GM23248 (cell line): ENCODE measurements around the gene TBC1D1. TPM values are rescaled to one million over a fixed set of nuclear protein-coding genes. Genes with fewer than 3 reads are reported as not detected.
A peak's percentile ranks its signal among the peaks of the same experiment; 100 is the strongest.

ENCODE experiments used
- DNase-seq: peaks from one replicate; pipeline ENCODE4 v3.0.0-alpha.2; 2015
- H2AFZ ChIP-seq: fragments of 200-600 bp; sonication (generic); 2 replicates; pipeline ENCODE4 v1.6.1; 2016; ENCODE audit warnings: antibody characterized with exemption
- H3F3A ChIP-seq: fragments of 200-600 bp; sonication (generic); 2 replicates; pipeline ENCODE4 v1.6.1; 2016; ENCODE audit warnings: mild to moderate bottlenecking, antibody characterized with exemption, mixed run types; ENCODE audit not compliant: insufficient read depth
- H3K27ac ChIP-seq: fragments of 200-600 bp; sonication (generic); 2 replicates; pipeline ENCODE4 v1.5.1; 2016; ENCODE audit warnings: mild to moderate bottlenecking
- H3K27me3 ChIP-seq: fragments of 200-600 bp; sonication (generic); replicated peaks from 2 replicates; pipeline ENCODE4 v1.6.1; 2016; ENCODE audit warnings: mild to moderate bottlenecking; ENCODE audit not compliant: insufficient read depth
- H3K36me3 ChIP-seq: fragments of 200-600 bp; sonication (generic); 2 replicates; pipeline ENCODE4 v1.6.1; 2016; ENCODE audit warnings: low read depth, mild to moderate bottlenecking
- H3K4me1 ChIP-seq: fragments of 200-600 bp; sonication (generic); 2 replicates; pipeline ENCODE4 v1.6.1; 2016; ENCODE audit warnings: mild to moderate bottlenecking; ENCODE audit not compliant: insufficient read depth
- H3K4me2 ChIP-seq: fragments of 200-600 bp; sonication (generic); one replicate; pipeline ENCODE4 v1.6.1; 2016; ENCODE audit warnings: mild to moderate bottlenecking; ENCODE audit not compliant: unreplicated experiment
- H3K4me3 ChIP-seq: fragments of 200-600 bp; sonication (generic); 2 replicates; pipeline ENCODE4 v1.5.1; 2016; ENCODE audit warnings: mild to moderate bottlenecking
- H3K79me2 ChIP-seq: fragments of 200-600 bp; sonication (generic); 2 replicates; pipeline ENCODE4 v1.6.1; 2016; ENCODE audit warnings: mild to moderate bottlenecking; ENCODE audit not compliant: insufficient read depth
- H3K9ac ChIP-seq: fragments of 200-600 bp; sonication (generic); 2 replicates; pipeline ENCODE4 v1.6.1; 2016; ENCODE audit warnings: mild to moderate bottlenecking
- H3K9me2 ChIP-seq: fragments of 200-600 bp; sonication (generic); 2 replicates; pipeline ENCODE4 v1.6.1; 2016; ENCODE audit warnings: mixed run types, mild to moderate bottlenecking, moderate library complexity; ENCODE audit not compliant: insufficient read depth
- H3K9me3 ChIP-seq: fragments of 200-600 bp; sonication (generic); one replicate; pipeline ENCODE4 v1.6.1; 2017; ENCODE audit warnings: low read depth
- H4K20me1 ChIP-seq: fragments of 200-600 bp; sonication (generic); 2 replicates; pipeline ENCODE4 v1.6.0; 2016; ENCODE audit not compliant: insufficient read depth
- EZH2 ChIP-seq: fragments of 200-600 bp; sonication (generic); IDR thresholded peaks from 2 replicates; pipeline ENCODE4 v1.6.1; 2018; ENCODE audit warnings: antibody characterized with exemption, mild to moderate bottlenecking; ENCODE audit not compliant: insufficient read depth, poor library complexity, severe bottlenecking
- EZH2phosphoT487 ChIP-seq: fragments of 200-600 bp; sonication (generic); IDR thresholded peaks from 2 replicates; pipeline ENCODE4 v1.6.1; 2018; ENCODE audit warnings: antibody characterized with exemption, moderate library complexity, mild to moderate bottlenecking, low read depth; ENCODE audit not compliant: insufficient read depth
- WGBS, 2 experiments: methylation state at CpG; one replicate each; pipeline ENCODE4 v1.1.6; 2015 to 2017; ENCODE audit warnings: low lambda C conversion rate in 2 of 2, low coverage in 1 of 2; ENCODE audit errors: missing lambda C conversion rate in 2 of 2; 5-methylcytosine and 5-hydroxymethylcytosine counted together
- in situ Hi-C: fragments of 300-500 bp; cut with MboI; formaldehyde crosslinking; loops from 2 replicates; pipeline ENCODE4 v1.15.0; 2020
- polyA plus RNA-seq: library from polyadenylated mRNA; unstranded; fragments of >200 nt; fragmentation: Nextera tagmentation; extraction: Ambion mirVana; gene quantifications from 2 replicates; pipeline ENCODE4 v1.2.1, GENCODE V29; 2016
- total RNA-seq: library from RNA; depleted of rRNA; stranded (reverse); fragments of >200 nt; shearing (Covaris generic); gene quantifications from 2 replicates; pipeline ENCODE4 v1.2.3, GENCODE V29; 2014

Gene TBC1D1
- total and polyA plus RNA-seq, 2 experiments from 2014 or later: 12.4 to 34.6 TPM

GRCh38 chr4:38163216-38164006 is 272.5 kb downstream of the TBC1D1 start:
- in situ Hi-C loops: no loop called here
- no peaks in the 10 kb centered on the region for H3K9me3 ChIP-seq
- no peaks in the 10 kb centered on the region for H3K27me3 ChIP-seq
- no peak overlapping the region for H3K4me3 ChIP-seq
- H3K9ac ChIP-seq: peak overlapping the region; percentile 55
- DNase-seq: peak; percentile 90
- H3K4me2 ChIP-seq: no peak overlapping the region
- peak overlapping the region; percentile 100 for H3K27ac ChIP-seq
- 73 to 78% methylated on average over 5 of the region's 5 CpGs for WGBS, 2 experiments
- H3K36me3 ChIP-seq: no peaks in the 10 kb centered on the region
- H3K9me2 ChIP-seq: no peaks in the 10 kb centered on the region
- H4K20me1 ChIP-seq: no peaks in the 10 kb centered on the region
- no peaks in the 10 kb centered on the region for H3K79me2 ChIP-seq
- peaks cover 32% of the 10 kb centered on the region for H3F3A ChIP-seq
- TF ChIP-seq EZH2phosphoT487 (no peak), EZH2 (no peak)
- no peak overlapping the region for H2AFZ ChIP-seq
- H3K4me1 ChIP-seq: peaks cover 39% of the 10 kb centered on the region

- Histone ChIP-seq H2AFZ (no peak overlapping the region), H3K9me3 (no peaks in the 10 kb centered on the region), H4K20me1 (no peaks in the 10 kb centered on the region), H3K9ac (no peak overlapping the region), H3K79me2 (no peaks in the 10 kb centered on the region), H3K9me2 (no peaks in the 10 kb centered on the region), H3K4me3 (no peak overlapping the region), H3K27ac (no peak overlapping the region), H3K36me3 (no peaks in the 10 kb centered on the region), H3K4me1 (peaks cover 39% of the 10 kb centered on the region), H3K27me3 (no peaks in the 10 kb centered on the region), H3K4me2 (no peak overlapping the region), H3F3A (peaks cover 32% of the 10 kb centered on the region)
- WGBS, 2 experiments: 73 to 81% methylated on average over 3 of the region's 3 CpGs
- DNase-seq: peak; percentile 5
- in situ Hi-C loops: no loop called here
- TF ChIP-seq EZH2phosphoT487: no peak
- no peak for TF ChIP-seq EZH2
Measured at GRCh38 chr4:38164346-38164745, 273.5 kb downstream of the TBC1D1 start.

- Histone ChIP-seq H4K20me1 (no peaks in the 10 kb centered on the region), H3K27me3 (no peaks in the 10 kb centered on the region), H3K4me2 (no peak overlapping the region), H3K9me3 (no peaks in the 10 kb centered on the region), H3F3A (peaks cover 23% of the 10 kb centered on the region), H2AFZ (no peak overlapping the region), H3K9me2 (no peaks in the 10 kb centered on the region), H3K4me1 (peaks cover 29% of the 10 kb centered on the region), H3K9ac (no peak overlapping the region), H3K36me3 (no peaks in the 10 kb centered on the region), H3K79me2 (no peaks in the 10 kb centered on the region), H3K27ac (no peak overlapping the region), H3K4me3 (no peak overlapping the region)
- in situ Hi-C loops: no loop called here
- TF ChIP-seq EZH2 (no peak), EZH2phosphoT487 (no peak)
- 58 to 60% methylated on average over 6 of the region's 6 CpGs for WGBS, 2 experiments
- no peak for DNase-seq
Measured at GRCh38 chr4:38166082-38166481, 275.2 kb downstream of the TBC1D1 start.

- Histone ChIP-seq H2AFZ (no peak overlapping the region), H3K4me1 (peaks cover 22% of the 10 kb centered on the region), H3K4me3 (no peak overlapping the region), H3K36me3 (no peaks in the 10 kb centered on the region), H4K20me1 (no peaks in the 10 kb centered on the region), H3K27me3 (no peaks in the 10 kb centered on the region), H3K9ac (no peak overlapping the region), H3K27ac (no peak overlapping the region), H3K9me3 (no peaks in the 10 kb centered on the region), H3F3A (peaks cover 16% of the 10 kb centered on the region), H3K9me2 (no peaks in the 10 kb centered on the region), H3K4me2 (no peak overlapping the region), H3K79me2 (no peaks in the 10 kb centered on the region)
- no peak for DNase-seq
- TF ChIP-seq EZH2phosphoT487 (no peak), EZH2 (no peak)
- 27 to 28% methylated on average over 3 of the region's 3 CpGs for WGBS, 2 experiments
- in situ Hi-C loops: no loop called here
Measured at GRCh38 chr4:38166768-38167167, 275.9 kb downstream of the TBC1D1 start.
